ELR (cell line): ENCODE data around the gene CHST2.
"Not testable (repeated sequence)": the region's sequence is repeated elsewhere in the genome, so short reads cannot be mapped to it uniquely, and the experiment has no call there.

Experiments used
- DNase-seq: peaks from one replicate; pipeline ENCODE4 v3.0.0-alpha.2; 2015; ENCODE audit warnings: low read depth

CHST2 gene, protein sequence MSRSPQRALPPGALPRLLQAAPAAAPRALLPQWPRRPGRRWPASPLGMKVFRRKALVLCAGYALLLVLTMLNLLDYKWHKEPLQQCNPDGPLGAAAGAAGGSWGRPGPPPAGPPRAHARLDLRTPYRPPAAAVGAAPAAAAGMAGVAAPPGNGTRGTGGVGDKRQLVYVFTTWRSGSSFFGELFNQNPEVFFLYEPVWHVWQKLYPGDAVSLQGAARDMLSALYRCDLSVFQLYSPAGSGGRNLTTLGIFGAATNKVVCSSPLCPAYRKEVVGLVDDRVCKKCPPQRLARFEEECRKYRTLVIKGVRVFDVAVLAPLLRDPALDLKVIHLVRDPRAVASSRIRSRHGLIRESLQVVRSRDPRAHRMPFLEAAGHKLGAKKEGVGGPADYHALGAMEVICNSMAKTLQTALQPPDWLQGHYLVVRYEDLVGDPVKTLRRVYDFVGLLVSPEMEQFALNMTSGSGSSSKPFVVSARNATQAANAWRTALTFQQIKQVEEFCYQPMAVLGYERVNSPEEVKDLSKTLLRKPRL

DNA sequence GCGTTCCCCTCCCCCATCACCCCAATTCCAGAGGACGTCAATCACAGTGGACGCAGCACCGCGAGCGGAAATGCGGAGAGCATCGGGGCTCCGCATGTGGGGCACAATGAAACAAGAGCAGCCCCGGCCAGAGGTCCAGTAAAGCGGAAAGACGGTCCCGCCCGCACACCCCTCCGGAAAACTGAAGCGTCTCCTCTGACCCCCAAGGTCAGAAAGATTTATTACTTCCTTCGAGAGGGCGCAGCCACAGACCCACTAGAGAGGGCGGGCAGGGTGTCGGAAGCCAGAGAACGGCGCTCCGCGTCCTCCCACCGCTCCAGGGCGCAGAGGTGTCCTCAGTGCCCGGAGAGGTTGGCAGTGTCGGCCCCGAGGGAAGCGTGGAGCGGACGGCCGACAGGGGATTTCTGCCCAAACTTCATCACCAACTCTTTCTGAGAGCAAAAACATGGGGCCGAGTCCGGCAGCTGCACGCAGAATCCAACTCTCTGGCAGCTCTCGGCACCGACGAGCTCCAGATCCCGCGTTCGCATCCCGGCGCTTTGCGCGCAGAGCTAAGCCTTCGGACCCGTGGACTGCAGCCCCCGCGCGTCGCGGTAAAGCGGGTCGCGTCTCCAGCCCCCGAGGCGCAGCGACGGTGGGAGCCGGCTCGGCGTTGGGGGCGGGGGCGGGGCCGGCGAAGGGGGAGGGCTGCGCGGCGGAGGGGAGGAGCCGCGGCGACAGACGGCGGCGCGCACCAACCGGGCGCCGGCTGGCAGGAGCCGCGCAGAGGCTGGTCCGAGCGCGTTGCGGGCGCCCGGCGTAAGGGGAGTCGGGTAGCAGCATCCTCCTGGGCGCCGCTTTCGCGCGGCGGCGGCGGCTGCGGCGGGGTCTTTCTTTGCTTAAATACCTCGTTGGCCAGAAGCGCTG, at the start of gene CHST2:
Gene CHST2, plus strand, starts transcription at position 763 of the 906 bp plus-strand sequence. CDS start 1,046 bp downstream, outside the sequence.
- peak; percentile 86 for DNase-seq

DNA sequence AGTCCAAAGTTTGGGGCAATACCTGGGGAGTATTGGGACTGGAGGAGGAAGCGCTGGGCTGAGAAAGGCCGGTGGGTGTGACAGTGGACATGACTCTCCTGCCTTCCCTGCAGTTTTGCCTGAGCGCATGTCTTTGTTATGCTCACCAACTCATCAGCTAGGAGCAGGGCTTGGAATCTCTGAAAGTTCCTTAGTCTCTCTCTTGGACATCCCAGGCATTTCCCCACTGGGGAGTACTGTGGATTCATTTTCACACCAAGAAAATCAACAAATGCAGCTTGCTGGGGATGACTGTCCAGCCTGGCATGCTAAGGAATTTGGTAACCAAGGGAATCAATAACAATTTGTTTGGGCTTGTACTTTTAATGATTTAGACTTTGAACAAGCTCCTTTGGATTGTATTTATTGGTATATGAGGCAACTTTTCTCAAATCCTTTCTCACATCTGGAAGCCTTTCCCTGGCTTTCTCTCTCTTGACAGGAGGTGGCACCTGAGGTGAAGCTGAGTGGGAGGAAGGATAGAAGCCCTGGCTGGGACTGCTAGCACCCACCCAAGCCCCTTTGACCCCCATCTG, 48.5 kb upstream of the CHST2 start:
- DNase-seq, result peak; percentile 85

DNA sequence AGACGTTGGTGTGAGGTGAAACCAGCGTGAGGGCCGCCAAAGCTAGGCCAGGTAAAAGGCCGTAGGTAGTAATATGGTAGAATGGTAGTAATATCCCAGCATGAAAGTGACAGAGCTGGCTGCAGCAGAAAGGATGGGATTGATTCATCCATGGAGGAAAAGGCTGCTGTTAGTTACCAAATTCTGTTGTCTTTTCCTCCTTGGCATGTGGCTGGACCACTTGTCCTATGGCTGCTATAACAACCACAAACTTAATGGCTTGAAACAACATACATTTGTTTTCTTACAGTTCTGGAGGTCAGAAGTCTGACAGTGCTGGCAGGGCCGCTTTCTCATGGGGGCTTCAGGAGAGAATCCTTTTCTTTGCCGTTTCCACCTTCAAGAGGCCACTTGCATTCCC, 47.8 kb upstream of the CHST2 start:
- DNase-seq, result no peak

DNA sequence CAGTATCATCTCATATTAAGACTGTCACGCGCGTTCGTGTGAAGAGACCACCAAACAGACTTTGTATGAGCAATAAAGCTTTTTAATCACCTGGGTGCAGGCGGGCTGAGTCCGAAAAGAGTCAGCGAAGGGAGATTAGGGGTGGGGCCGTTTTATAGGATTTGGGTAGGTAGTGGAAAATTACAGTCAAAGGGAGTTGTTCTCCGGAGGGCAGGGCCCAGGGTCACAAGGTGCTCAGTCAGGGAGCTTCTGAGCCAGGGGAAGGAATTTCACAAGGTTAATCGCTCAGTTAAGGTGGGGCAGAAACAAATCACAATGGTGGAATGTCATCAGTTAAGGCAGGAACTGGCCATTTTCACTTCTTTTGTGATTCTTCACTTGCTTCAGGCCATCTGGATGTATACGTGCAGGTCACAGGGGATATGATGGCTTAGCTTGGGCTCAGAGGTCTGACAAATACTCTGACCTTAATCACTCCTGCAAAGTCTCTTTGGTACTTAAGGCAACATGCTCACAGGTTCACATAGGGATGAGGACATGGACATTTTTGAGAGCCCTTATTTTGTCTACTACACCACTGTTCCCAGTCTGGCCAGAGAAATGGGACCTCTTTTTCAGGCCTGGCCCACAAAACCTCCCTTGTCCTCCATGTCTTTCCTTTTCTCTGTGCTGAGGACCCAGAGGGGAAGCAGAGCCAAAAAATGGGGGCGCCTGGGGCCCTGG, 47.1 kb upstream of the CHST2 start:
- DNase-seq, result not testable (repeated sequence)

DNA sequence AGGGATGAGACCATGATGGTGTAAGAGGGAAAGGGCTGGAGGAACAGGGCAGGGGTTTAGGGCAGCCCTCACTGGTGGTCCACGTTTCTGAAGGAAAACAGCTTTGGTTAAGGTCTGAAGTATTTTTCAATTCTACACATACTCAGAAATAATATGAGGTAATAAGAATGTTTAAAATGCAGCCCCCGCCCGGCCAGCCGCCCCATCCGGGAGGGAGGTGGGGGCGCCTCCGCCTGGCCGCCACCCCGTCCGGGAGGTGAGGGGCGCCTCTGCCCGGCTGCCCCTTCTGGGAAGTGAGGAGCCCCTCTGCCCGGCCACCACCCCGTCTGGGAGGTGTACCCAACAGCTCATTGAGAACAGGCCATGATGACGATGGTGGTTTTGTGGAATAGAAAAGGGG, 46.0 kb upstream of the CHST2 start:
- not testable (repeated sequence) for DNase-seq

DNA sequence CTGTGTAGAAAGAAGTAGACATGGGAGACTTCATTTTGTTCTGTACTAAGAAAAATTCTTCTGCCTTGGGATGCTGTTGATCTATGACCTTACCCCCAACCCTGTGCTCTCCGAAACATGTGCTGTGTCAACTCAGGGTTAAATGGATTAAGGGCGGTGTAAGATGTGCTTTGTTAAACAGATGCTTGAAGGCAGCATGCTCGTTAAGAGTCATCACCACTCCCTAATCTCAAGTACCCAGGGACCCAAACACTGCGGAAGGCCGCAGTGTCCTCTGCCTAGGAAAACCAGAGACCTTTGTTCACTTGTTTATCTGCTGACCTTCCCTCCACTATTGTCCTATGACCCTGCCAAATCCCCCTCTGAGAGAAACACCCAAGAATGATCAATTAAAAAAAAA, 45.6 kb upstream of the CHST2 start:
- not testable (repeated sequence) for DNase-seq

DNA sequence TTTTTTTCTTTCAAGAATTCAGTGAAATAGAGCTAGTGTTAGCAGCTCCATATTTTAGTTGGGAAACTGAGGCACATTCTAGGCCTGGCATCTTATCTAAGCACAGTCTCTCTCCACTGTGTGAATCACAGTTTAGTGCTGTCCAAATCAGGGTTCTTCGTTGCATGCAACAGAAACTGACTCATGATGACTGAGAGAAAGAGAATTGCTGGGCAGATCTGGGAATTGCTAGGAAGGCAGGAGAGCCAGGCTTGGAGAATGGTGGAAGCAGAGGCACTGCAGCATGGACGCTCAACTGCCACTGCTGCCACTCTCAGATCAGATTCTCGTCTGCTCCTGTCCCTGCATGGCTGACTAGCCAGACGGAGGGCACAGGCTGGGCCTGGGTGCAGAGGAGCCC, 40.7 kb upstream of the CHST2 start:
- peak; percentile 87 for DNase-seq

DNA sequence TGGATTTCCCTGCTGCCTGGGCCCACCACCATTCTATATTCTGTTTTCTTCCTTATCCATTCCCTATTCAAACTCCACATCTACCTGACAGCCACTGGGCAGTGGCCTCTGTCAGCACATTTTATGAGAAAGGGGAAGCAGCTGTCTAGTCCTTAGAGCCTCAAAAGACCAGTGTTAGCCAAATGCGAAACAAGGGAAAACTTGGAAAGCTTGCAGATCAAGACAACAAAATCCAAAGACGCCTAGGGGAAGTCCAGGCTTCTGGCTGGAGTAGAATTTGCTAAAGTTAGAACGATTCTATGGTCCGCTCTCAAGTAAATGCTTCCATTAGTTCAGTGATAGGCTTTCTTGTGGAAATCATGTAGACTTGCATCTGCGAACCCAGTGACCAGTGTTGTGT, 39.4 kb upstream of the CHST2 start:
- DNase-seq, result no peak

DNA sequence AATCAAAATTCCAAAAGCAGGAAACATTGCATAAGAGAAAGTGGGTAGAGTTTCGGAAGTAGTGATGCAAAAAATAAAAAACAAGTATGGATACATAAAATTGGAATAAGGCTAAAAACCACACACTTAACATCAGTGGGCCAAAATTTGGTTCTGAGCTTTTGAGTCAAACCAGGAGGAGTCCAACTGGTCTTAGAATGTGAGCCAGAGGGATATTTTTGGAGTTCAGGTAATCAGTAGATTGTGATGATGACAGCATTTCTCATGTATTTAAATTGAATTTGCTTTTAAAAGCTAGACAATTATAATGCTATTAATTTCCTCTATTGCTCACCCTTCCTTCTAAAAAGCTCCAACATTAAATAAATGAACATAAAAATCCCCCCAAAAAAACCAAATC, 38.2 kb upstream of the CHST2 start:
- no peak for DNase-seq

DNA sequence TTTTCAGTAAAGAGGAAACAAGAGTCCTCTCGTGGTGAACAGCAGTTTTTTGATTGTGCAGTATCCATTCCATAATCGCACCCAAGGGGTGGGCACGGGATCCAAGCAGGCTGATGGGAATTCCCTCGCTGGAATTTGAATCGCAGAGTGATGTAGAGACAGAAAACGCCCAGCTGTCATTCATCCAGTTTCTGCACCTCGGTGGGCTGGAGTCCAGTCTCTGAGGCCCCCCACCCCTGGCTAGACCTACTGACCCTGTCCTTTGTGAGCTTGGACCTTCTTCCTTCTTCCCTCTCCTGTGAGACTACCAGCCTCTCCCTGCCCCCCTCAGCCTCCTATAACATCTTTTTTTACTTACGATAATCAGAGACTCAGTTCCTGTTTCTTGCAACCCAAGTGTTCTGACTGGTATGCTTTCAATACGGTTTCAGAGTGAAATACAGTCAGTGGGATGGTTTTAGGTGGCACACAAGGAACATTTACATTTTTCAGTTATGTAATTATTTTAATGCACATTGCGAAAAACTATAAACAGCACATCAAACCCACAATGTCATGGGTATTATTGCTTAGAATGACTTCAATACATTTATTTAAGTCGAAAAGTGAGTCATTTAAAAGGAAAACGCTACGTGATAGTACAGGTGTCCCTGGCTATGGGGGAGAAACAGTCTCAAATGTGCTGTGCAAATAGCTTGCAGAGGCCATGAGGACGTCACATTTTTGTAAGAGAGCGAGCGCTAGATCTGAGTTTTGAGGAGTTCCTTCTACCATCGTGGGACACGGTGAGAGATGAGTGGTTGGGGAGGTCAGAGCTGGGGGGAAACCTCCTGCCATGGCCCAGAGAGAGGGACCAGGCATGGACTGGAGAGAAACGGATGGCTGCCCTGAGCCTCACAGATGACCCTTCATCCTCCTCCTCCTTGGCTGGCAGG, 37.5 kb upstream of the CHST2 start:
- DNase-seq, result no peak

DNA sequence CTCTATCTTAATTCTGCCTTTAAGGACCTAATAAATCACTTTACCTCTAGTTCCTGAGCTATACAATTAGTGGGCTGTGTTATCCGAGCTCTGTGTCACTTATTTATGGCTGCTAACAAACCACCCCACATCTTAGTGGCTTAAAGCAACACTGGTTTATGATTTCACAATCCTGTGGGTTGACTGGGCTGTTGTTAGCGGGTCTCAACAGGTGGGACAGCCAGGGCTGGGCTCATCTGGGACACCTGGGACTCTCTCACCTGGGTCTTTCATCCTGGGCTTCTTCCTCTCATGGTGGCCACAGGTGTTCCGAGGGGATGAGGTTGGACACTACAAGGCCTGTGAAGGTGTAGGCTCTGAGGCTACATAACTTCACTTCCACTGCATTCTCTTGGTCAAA, 35.8 kb upstream of the CHST2 start:
- no peak for DNase-seq

DNA sequence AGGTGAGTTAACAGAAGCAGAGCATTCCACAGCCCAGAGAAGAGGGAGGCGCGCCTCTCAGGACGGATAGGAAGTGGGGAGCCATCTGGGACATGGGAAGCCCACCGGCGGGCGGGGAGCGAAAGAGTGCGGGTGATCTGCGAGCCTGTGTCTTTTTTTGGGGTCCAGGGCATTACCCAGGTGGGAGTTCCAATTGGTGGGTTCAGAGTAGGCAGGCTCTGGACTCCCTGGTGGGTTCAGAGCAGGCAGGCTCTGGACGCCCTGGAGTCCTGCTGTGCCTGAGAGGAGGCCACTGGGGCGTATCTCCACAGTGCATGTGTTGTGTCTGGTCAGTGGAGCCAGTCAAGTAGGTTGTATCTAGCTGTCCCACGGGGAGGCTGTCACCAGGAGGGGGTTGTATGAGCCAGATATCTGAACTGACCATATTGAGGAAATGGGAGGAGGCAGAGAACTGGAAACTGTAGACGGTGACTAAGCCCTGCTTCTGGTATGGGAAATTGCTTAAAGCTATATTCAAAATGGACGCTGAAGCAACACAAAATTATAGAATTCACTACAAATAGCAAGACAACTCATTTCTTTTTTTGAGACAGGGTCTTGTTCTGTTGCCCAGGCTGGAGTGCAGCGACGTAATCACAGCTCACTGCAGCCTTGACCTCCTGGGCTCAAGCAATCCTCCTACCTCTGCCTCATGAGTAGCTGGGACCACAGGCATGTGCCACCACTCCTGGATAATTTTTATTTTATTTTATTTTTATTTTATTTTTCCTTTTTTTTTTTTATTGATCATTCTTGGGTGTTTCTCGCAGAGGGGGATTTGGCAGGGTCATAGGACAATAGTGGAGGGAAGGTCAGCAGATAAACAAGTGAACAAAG, 34.5 kb upstream of the CHST2 start:
- peak; percentile 83 for DNase-seq

DNA sequence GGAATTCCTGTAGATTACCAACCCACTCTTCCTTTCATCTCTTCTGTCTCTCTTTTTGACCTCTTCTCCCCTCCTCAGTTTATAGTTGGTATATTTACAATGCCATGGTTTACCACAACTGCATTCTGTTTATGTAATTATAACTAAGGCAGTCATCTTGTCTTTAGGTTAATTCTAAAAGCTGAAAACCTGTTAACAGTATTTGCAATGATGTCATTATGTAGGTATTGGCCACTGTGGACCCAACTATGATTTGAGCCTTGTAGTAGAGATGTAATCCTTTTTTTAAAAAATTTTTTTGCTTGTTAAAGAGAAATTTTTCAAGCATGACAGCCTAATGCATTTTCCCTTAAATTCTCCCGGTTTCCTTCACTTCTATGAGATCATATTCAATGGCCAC, 30.7 kb upstream of the CHST2 start:
- no peak for DNase-seq

DNA sequence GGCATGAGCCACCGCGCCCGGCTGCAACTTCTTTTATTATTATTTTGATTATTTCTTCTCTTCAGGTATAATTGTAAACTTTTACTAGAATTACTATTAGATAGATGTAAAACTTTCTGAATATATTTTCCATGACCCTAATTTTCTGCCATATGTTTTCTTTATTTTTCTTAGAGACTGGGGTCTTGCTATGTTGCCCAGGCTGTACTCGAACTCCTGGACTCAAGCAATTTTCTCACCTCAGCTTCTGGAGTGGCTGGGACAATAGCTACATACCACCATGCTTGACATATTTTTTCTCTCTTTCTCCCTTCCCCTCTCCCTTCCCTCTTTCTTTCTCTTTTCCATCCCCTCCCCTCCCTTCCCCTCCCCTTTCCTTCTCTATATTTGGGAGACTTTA, 29.6 kb upstream of the CHST2 start:
- no peak for DNase-seq

DNA sequence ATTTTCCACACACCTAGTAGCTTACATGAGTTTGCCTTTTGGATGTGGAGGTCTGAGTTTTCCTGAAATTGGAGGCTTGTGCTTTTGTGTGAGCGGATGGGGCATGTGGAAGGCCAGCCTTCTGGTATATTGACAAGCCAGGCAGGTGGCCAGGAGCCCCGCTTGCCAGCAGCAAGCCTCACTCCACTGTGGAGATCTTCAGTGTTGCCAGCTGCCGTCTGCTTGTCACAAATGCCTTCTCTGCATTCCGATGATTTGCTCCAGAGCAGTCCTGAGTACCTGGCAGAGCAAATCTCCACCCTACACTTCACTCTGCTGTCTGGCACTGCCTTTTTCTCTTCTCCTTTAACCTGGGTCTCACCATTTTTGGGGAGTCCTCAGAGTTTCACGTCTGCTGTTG, 29.1 kb upstream of the CHST2 start:
- DNase-seq, result no peak

DNA sequence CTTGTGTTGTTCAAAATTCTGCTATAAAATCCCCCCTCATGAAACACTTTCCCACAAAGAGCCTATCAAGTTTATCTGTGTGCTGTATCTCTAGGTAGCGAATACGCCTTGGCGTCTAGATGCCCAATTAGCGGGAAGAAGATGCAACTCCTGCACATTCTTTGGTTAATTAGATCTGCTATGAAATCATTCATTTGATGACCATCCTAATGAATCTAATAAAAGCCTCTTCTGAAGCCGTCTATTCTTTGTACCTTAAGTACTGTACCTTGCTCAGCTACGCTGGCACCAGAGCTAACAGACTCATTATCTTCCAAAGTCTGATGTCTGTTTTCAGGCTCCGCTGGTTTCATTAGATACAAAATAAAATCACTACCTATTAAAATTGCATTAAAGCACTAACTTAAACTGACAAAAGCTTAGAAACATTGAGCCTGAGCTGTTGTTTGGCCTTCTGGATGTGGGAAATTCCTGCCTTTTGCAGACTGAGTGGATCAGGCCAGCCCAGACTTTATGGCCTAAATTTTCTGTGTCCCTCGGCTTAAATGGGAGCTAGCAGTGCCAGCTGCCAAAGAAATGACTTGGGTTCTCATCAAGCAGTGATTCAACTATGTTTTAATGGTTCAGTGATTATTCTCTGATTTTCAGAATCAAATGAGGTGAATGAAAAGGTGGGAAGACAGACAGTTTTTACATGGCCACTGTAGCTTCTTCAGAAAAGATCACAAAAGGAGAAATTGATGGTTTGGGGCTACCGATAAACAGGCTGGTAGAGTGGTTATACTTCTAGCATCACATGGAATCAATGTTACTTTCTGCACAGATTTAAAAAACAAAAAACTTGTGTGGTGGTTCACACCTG, 28.4 kb upstream of the CHST2 start:
- DNase-seq, result no peak

DNA sequence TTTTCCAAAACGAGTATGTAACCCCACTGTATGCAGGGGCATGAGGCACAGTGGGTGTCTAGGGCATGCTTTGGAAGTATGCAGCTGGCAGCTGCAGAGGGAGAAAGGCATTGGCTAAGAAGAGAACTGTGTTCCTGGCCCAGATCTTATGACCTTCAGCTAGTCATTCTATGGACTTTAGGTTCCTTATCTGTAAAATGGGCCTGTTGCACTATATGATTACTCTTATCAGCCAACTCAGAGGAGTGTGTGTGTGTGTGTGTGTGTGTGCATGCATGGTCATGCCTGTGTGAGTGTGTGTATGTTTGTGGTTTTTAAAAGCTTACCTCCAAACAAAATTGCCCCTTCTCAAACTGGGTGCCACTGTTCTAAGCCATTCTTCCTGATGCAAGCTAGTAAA, 27.4 kb upstream of the CHST2 start:
- DNase-seq, result no peak

DNA sequence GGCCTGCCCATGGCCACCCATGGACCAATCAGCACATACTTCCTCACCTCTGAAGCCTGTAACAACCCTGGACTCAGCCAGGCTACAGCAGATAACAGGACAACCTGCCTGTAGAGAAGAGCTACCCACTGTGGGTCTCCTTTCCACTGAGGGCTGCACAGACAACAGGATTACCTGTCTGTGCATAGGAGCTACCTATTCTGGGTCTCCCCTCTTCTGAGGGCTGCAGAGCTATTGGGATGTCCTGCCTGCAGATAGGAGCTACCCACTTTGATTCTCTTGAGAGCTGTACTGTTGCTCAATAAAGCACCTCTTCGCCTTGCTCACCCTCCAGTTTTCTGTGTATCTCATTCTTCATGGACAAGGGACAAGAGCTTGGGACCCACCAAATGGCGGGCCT, 23.8 kb upstream of the CHST2 start:
- no peak for DNase-seq
